Caco-2 (cell line): Measurements from ENCODE around the gene PPFIBP2. TPM values are rescaled to one million over a fixed set of nuclear protein-coding genes. Genes with fewer than 3 reads are reported as not detected.

Experiments used
- BruUV-seq: library from RNA; stranded (reverse); fragments of 400-500 nt; replicated peaks from 2 replicates; lab custom pipeline; 2021; lab: Mats Ljungman, UMichigan
- CTCF ChIA-PET: fragments of 300-600 bp; sonication (Branson Sonifier 250); formaldehyde crosslinking; loops from one replicate; lab custom pipeline; 2022; ENCODE audit warnings: antibody characterized with exemption; lab: Charles Lee
- POLR2A ChIA-PET: fragments of 300-600 bp; sonication (Branson Sonifier 250); formaldehyde crosslinking; loops from one replicate; lab custom pipeline; 2022; ENCODE audit warnings: antibody characterized with exemption; lab: Charles Lee
- DNase-seq, 2 experiments: peaks; one replicate each; pipeline versions ENCODE4 v3.0.0 to v3.0.0-alpha.2; 2020 to 2022
- H3K27me3 ChIP-seq: replicated peaks from 2 replicates; pipeline ENCODE4 v1.6.0; 2011; ENCODE audit warnings: low read length; ENCODE audit not compliant: control insufficient read depth, insufficient read depth
- H3K36me3 ChIP-seq: 2 replicates; pipeline ENCODE4 v1.5.1; 2011; ENCODE audit warnings: low read length; ENCODE audit not compliant: control insufficient read depth, insufficient read depth
- H3K4me1 ChIP-seq: fragments of 250-450 bp; sonication (Bioruptor Pico); 2 replicates; pipeline ENCODE4 v1.5.1; 2020; ENCODE audit warnings: mild to moderate bottlenecking
- H3K4me3 ChIP-seq: 2 replicates; pipeline ENCODE4 v1.5.1; 2011; ENCODE audit warnings: low read depth, mild to moderate bottlenecking, control low read depth, low read length
- H3K9me3 ChIP-seq: fragments of 250-450 bp; sonication (Bioruptor Pico); 2 replicates; pipeline ENCODE4 v1.5.1; 2020; ENCODE audit warnings: mild to moderate bottlenecking, moderate library complexity
- H3K27ac Mint-ChIP-seq: one replicate; pipeline ENCODE4 v1.8.0; 2022; ENCODE audit warnings: mixed read lengths; ENCODE audit not compliant: unreplicated experiment
- H3K27me3 Mint-ChIP-seq: one replicate; pipeline ENCODE4 v1.8.0; 2022; ENCODE audit warnings: mixed read lengths; ENCODE audit not compliant: insufficient read depth, unreplicated experiment
- H3K36me3 Mint-ChIP-seq: one replicate; pipeline ENCODE4 v1.8.0; 2022; ENCODE audit warnings: mild to moderate bottlenecking, mixed read lengths; ENCODE audit not compliant: insufficient read depth, unreplicated experiment
- H3K4me1 Mint-ChIP-seq: one replicate; pipeline ENCODE4 v1.8.0; 2022; ENCODE audit warnings: low read depth, mixed read lengths; ENCODE audit not compliant: unreplicated experiment
- H3K4me3 Mint-ChIP-seq: one replicate; pipeline ENCODE4 v1.8.0; 2022; ENCODE audit warnings: mild to moderate bottlenecking, moderate library complexity, mixed read lengths; ENCODE audit not compliant: unreplicated experiment
- H3K9me3 Mint-ChIP-seq: one replicate; pipeline ENCODE4 v1.8.0; 2022; ENCODE audit warnings: mixed read lengths; ENCODE audit not compliant: unreplicated experiment
- intact Hi-C: fragments of 100-400 bp; cut with micrococcal nuclease; formaldehyde crosslinking; loops from one replicate; pipeline ENCODE4 v1.10.0; 2022; ENCODE audit not compliant: unreplicated experiment
- total RNA-seq: library from RNA; stranded (reverse); gene quantifications from 2 replicates; pipeline ENCODE4 v1.2.3, GENCODE V29; 2022
- TF ChIP-seq, protein P1 (sequence below), 2 experiments: fragments of 200-600 bp in 1 of 2; IDR thresholded peaks; 1 replicate in 1 of 2; 2 replicates in 1 of 2; pipeline versions ENCODE4 v1.5.1 to v1.8.0; 2011 to 2022; ENCODE audit warnings: antibody characterized with exemption in 1 of 2, control low read depth in 1 of 2, inconsistent platforms in 1 of 2, low read depth in 1 of 2, low read length in 1 of 2, mild to moderate bottlenecking in 1 of 2, moderate library complexity in 1 of 2; ENCODE audit not compliant: insufficient read depth in 1 of 2, severe bottlenecking in 1 of 2, unreplicated experiment in 1 of 2

PPFIBP2 gene
- total RNA-seq, 1 experiment from 2014 or later = 72.5 TPM

DNA sequence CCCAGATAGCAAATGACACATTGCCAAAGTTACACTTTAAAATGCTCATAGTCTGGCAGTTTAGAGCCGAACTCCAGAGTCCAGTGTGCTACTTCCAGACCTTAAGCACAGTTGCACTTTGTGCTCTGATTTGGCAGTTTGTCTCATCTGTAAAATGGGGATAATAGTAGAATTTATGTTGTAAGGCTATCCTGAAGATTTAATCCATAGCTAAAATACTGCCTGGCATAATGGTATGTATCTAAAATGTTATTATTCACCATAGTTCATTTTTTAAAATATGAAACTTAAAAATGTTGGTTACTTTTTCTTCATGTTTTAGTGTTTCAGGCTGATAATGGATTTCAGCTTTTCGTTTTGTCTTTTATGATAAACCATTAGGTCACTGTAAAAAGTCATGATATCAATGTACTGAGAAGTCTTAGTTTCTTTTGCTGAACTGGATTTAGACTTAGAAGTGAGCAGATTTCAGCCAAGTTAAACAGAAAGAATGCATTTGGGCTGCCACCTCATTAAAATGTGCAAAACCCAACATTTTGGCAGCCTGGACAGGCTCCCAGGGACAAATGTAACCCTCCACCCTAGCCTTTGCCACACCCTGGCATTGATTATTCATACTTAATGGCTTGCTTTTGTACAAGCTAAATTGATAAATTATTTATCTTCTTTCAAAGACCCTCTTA lies 27.6 kb upstream of the PPFIBP2 start:
- H3K4me3 Mint-ChIP-seq = peak overlapping the region; percentile 65
- POLR2A ChIA-PET = no interaction called here
- DNase-seq = no peak
- intact Hi-C loops = no loop called here
- H3K9me3 Mint-ChIP-seq = no peaks in the 10 kb centered on the region
- BruUV-seq = no TSS peak
- no peak overlapping the region for H3K4me3 ChIP-seq
- no peaks in the 10 kb centered on the region for H3K36me3 ChIP-seq
- CTCF ChIA-PET = no interaction called here
- H3K36me3 Mint-ChIP-seq = no peaks in the 10 kb centered on the region
- H3K27me3 Mint-ChIP-seq = no peaks in the 10 kb centered on the region
- no peaks in the 10 kb centered on the region for H3K9me3 ChIP-seq
- H3K27me3 ChIP-seq = no peaks in the 10 kb centered on the region
- peaks cover 13% of the 10 kb centered on the region for H3K4me1 Mint-ChIP-seq
- TF ChIP-seq, protein P1, sequence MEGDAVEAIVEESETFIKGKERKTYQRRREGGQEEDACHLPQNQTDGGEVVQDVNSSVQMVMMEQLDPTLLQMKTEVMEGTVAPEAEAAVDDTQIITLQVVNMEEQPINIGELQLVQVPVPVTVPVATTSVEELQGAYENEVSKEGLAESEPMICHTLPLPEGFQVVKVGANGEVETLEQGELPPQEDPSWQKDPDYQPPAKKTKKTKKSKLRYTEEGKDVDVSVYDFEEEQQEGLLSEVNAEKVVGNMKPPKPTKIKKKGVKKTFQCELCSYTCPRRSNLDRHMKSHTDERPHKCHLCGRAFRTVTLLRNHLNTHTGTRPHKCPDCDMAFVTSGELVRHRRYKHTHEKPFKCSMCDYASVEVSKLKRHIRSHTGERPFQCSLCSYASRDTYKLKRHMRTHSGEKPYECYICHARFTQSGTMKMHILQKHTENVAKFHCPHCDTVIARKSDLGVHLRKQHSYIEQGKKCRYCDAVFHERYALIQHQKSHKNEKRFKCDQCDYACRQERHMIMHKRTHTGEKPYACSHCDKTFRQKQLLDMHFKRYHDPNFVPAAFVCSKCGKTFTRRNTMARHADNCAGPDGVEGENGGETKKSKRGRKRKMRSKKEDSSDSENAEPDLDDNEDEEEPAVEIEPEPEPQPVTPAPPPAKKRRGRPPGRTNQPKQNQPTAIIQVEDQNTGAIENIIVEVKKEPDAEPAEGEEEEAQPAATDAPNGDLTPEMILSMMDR (IDR thresholded peaks at IDR 0.05; ENCODE audit: insufficient read depth in 1 of 2, low read depth in 1 of 2, low read length in 1 of 2, severe bottlenecking in 1 of 2, unreplicated experiment in 1 of 2) = no peak
- peaks cover 21% of the 10 kb centered on the region for H3K4me1 ChIP-seq
- H3K27ac Mint-ChIP-seq = no peak overlapping the region

DNA sequence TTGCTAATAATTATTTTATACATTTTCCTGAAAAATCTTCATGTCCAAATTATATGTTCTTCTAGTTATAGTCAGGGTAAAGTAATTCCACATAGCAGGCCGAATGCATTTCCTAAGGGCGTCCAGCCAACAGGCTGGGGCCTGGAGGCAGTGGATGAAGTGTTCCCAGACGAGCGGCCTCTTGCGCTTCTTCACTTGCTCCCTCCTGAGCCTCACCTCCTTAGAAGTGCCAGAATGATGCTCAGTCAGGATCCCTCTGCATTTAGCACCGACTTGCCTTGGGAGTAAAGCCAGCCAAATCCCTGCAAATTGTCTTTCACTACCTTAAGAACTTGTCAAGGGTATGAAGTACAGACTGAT lies 27.0 kb upstream of the PPFIBP2 start:
- intact Hi-C loops = no loop called here
- ChIA-PET POLR2A (no interaction called here), CTCF (interaction anchor here (0.5 to 0.7 kb wide), 2 partner anchors 25 to 755 kb away, joined by 3 to 4 read pairs; no protein-coding TSS in a partner anchor)
- H3K4me3 ChIP-seq = no peak overlapping the region
- H3K4me1 ChIP-seq = peaks cover 21% of the 10 kb centered on the region
- no peak overlapping the region for H3K27ac Mint-ChIP-seq
- H3K27me3 Mint-ChIP-seq = no peaks in the 10 kb centered on the region
- TF ChIP-seq, protein P1 (IDR thresholded peaks at IDR 0.05; ENCODE audit: insufficient read depth in 1 of 2, low read depth in 1 of 2, low read length in 1 of 2, severe bottlenecking in 1 of 2, unreplicated experiment in 1 of 2) = no peak
- no peaks in the 10 kb centered on the region for H3K9me3 Mint-ChIP-seq
- H3K4me1 Mint-ChIP-seq = peaks cover 13% of the 10 kb centered on the region
- H3K4me3 Mint-ChIP-seq = peak overlapping the region; percentile 15
- H3K27me3 ChIP-seq = no peaks in the 10 kb centered on the region
- no peaks in the 10 kb centered on the region for H3K36me3 ChIP-seq
- no peak for DNase-seq
- BruUV-seq = no TSS peak
- no peaks in the 10 kb centered on the region for H3K9me3 ChIP-seq
- no peaks in the 10 kb centered on the region for H3K36me3 Mint-ChIP-seq

DNA sequence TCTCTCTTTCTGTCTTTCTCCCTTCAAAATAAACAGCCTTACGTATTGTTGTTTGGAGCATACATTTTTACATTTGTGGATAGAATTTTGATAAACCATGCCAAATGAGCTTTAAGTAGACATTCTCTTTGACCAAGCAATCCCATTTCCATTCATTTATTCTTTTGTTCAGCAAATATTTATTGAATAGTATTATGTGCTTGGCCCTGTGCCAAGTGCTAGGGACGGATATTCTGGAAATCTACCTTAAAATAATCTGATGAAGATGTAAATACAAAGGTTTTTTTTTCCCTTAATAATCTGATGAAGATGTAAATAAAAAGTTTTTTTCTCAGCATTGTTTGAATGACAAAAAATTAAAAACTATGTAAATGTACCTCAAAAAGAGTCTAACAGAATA lies 26.4 kb upstream of the PPFIBP2 start:
- no peaks in the 10 kb centered on the region for H3K36me3 Mint-ChIP-seq

More for the DNA sequence above, 26.4 kb upstream of the PPFIBP2 start:
- no peaks in the 10 kb centered on the region for H3K9me3 ChIP-seq
- CTCF ChIA-PET = interaction anchor here (0.5 to 0.7 kb wide), 2 partner anchors 24 to 754 kb away, joined by 3 to 4 read pairs; no protein-coding TSS in a partner anchor
- no peaks in the 10 kb centered on the region for H3K27me3 ChIP-seq
- POLR2A ChIA-PET = no interaction called here
- Mint-ChIP-seq H3K27me3 (no peaks in the 10 kb centered on the region), H3K4me3 (no peak overlapping the region), H3K4me1 (peaks cover 13% of the 10 kb centered on the region), H3K27ac (no peak overlapping the region), H3K9me3 (no peaks in the 10 kb centered on the region)
- H3K4me1 ChIP-seq = peaks cover 21% of the 10 kb centered on the region
- no peak overlapping the region for H3K4me3 ChIP-seq
- TF ChIP-seq, protein P1 (IDR thresholded peaks at IDR 0.05; ENCODE audit: insufficient read depth in 1 of 2, low read depth in 1 of 2, low read length in 1 of 2, severe bottlenecking in 1 of 2, unreplicated experiment in 1 of 2) = no peak
- intact Hi-C loops = no loop called here
- no peaks in the 10 kb centered on the region for H3K36me3 ChIP-seq
- BruUV-seq = no TSS peak
- DNase-seq = no peak
